Measurements from ENCODE around the gene CDC27.
A peak's percentile ranks its signal among the peaks of the same experiment; 100 is the strongest.

CDC27 gene

DNA sequence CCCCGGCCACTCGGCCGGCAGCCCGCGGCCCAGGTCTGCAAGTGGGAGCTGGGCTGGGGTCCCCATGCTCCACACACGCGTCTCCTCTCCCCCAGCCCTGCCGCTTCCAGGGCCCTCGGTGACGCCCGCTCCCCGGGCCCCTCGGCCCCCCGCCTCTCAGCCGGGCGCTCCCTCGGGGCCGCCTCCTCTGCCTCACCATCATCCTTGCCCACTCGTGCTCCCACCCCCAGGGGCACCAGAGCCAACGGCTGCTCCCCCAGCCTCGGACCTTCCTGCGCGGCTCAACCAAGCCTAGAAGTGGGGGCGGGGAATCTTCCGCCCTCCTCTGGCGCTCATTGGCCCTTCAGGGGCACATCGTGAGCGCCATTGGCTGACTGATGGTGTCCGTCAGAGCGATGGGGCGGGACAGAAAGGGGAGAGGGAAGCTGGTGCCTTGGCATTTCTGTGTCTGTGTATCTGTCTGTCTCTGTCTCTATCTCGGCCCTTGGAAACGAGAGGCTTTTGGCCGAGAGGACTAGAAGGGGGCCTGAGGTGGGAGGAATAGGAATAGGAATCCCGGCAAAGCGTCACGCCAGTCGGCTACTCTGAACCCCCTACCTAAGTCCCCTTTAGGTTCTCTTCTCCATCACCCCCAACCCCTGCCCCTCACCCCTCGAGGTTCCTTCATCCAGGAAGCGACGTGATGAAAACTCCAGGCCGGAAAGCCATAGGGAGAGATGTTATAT is 88.9 kb downstream of the CDC27 start:
- DNase-seq: peak; percentile 92
- H3K79me1 ChIP-seq (replicated peaks; ENCODE audit: low read length, poor library complexity, severe bottlenecking): peaks cover 5% of the 10 kb centered on the region
- peak overlapping the region; percentile 93 for H4K8ac ChIP-seq (ENCODE audit: low read length)
- H3K4me1 ChIP-seq (ENCODE audit: control insufficient read depth, insufficient read depth, low read depth, low read length): peaks cover 4% of the 10 kb centered on the region
- peak overlapping the region; percentile 29 for H2BK15ac ChIP-seq (ENCODE audit: low read depth, poor library complexity, severe bottlenecking)
- no peaks in the 10 kb centered on the region for H3K9me3 ChIP-seq (ENCODE audit: control insufficient read depth, low read length)
- peak overlapping the region; percentile 84 to 94 for H3K18ac ChIP-seq (ENCODE audit: low read depth in 1 of 2, low read length in 2 of 2)
- H3K27ac ChIP-seq (ENCODE audit: low read length, poor library complexity, severe bottlenecking): peak overlapping the region; percentile 36
- no peaks in the 10 kb centered on the region for H3K27me3 ChIP-seq (ENCODE audit: control insufficient read depth in 1 of 2, insufficient read depth in 1 of 2, low read length in 2 of 2)
- H3K36me3 ChIP-seq (ENCODE audit: control insufficient read depth in 1 of 2, insufficient read depth in 2 of 2, low read depth in 1 of 2, low read length in 2 of 2): peaks cover 0 to 3% of the 10 kb centered on the region in 2 experiments
- peak overlapping the region; percentile 89 for H3K4me2 ChIP-seq (ENCODE audit: low read length, poor library complexity, severe bottlenecking)
- H3K9ac ChIP-seq (ENCODE audit: low read length): peak overlapping the region; percentile 90
- peak overlapping the region; percentile 43 for H4K91ac ChIP-seq (ENCODE audit: low read length)
- H3K23ac ChIP-seq (ENCODE audit: low read length in 2 of 2): no peak overlapping the region
- no peak overlapping the region for H2BK5ac ChIP-seq (ENCODE audit: low read depth, low read length, poor library complexity, severe bottlenecking)
- peak overlapping the region; percentile 77 for H2BK120ac ChIP-seq (ENCODE audit: low read depth, low read length)
- H2AFZ ChIP-seq (ENCODE audit: low read depth, low read length): peak overlapping the region; percentile 95
- WGBS: 1% methylated on average over 30 of the region's 42 CpGs
- H3K14ac ChIP-seq (ENCODE audit: low read length in 2 of 2): peak overlapping the region in 1 of 2 experiments; percentile 91
- peak overlapping the region in 1 of 2 experiments; percentile 93 for H3K4ac ChIP-seq (ENCODE audit: low read depth in 1 of 2, low read length in 2 of 2)
- no peak overlapping the region for H2BK12ac ChIP-seq (ENCODE audit: low read length in 2 of 2)
- no peak overlapping the region for H2AK5ac ChIP-seq (ENCODE audit: low read length, severe bottlenecking)
- peak overlapping the region; percentile 86 to 94 for H3K4me3 ChIP-seq (ENCODE audit: insufficient read depth in 1 of 2, low read depth in 1 of 2, low read length in 2 of 2)

GRCh38 chr17:47099451-47099986 is 89.6 kb downstream of the CDC27 start:
- Histone ChIP-seq H3K4me2 (ENCODE audit: low read length, poor library complexity, severe bottlenecking) (peak overlapping the region; percentile 89), H3K23ac (ENCODE audit: low read length in 2 of 2) (no peak overlapping the region), H2BK12ac (ENCODE audit: low read length in 2 of 2) (peak overlapping the region in 1 of 2 experiments; percentile 25), H2AK5ac (ENCODE audit: low read length, severe bottlenecking) (no peak overlapping the region), H3K14ac (ENCODE audit: low read length in 2 of 2) (peak overlapping the region in 1 of 2 experiments; percentile 91), H3K27me3 (ENCODE audit: control insufficient read depth in 1 of 2, insufficient read depth in 1 of 2, low read length in 2 of 2) (no peaks in the 10 kb centered on the region), H3K4me1 (ENCODE audit: control insufficient read depth, insufficient read depth, low read depth, low read length) (peaks cover 4% of the 10 kb centered on the region), H3K79me1 (replicated peaks; ENCODE audit: low read length, poor library complexity, severe bottlenecking) (peaks cover 5% of the 10 kb centered on the region), H2BK120ac (ENCODE audit: low read depth, low read length) (peak overlapping the region; percentile 77), H3K9me3 (ENCODE audit: control insufficient read depth, low read length) (no peaks in the 10 kb centered on the region), H4K8ac (ENCODE audit: low read length) (peak overlapping the region; percentile 93), H3K18ac (ENCODE audit: low read depth in 1 of 2, low read length in 2 of 2) (peak overlapping the region; percentile 84 to 94), H2BK5ac (ENCODE audit: low read depth, low read length, poor library complexity, severe bottlenecking) (no peak overlapping the region), H3K27ac (ENCODE audit: low read length, poor library complexity, severe bottlenecking) (no peak overlapping the region), H2BK15ac (ENCODE audit: low read depth, poor library complexity, severe bottlenecking) (no peak overlapping the region), H2AFZ (ENCODE audit: low read depth, low read length) (peak overlapping the region; percentile 95), H4K91ac (ENCODE audit: low read length) (peak overlapping the region; percentile 43), H3K36me3 (ENCODE audit: control insufficient read depth in 1 of 2, insufficient read depth in 2 of 2, low read depth in 1 of 2, low read length in 2 of 2) (peaks cover 0 to 3% of the 10 kb centered on the region in 2 experiments), H3K4ac (ENCODE audit: low read depth in 1 of 2, low read length in 2 of 2) (peak overlapping the region in 1 of 2 experiments; percentile 93), H3K4me3 (ENCODE audit: insufficient read depth in 1 of 2, low read depth in 1 of 2, low read length in 2 of 2) (peak overlapping the region; percentile 86 to 94), H3K9ac (ENCODE audit: low read length) (peak overlapping the region; percentile 90)
- DNase-seq: no peak
- 9% methylated on average over 17 of the region's 22 CpGs for WGBS

- WGBS: 100% methylated on average over 1 of the region's 3 CpGs
These were observed 92.8 kb downstream of the CDC27 start for GRCh38 chr17:47096343-47096742.

GRCh38 chr17:47095268-47095667 is 93.8 kb downstream of the CDC27 start:
- no peak overlapping the region for H2BK120ac ChIP-seq (ENCODE audit: low read depth, low read length)
- H4K91ac ChIP-seq (ENCODE audit: low read length): no peak overlapping the region
- no peaks in the 10 kb centered on the region for H3K27me3 ChIP-seq (ENCODE audit: control insufficient read depth in 1 of 2, insufficient read depth in 1 of 2, low read length in 2 of 2)
- H3K4me1 ChIP-seq (ENCODE audit: control insufficient read depth, insufficient read depth, low read depth, low read length): peaks cover 4% of the 10 kb centered on the region
- H3K27ac ChIP-seq (ENCODE audit: low read length, poor library complexity, severe bottlenecking): no peak overlapping the region
- H3K14ac ChIP-seq (ENCODE audit: low read length in 2 of 2): no peak overlapping the region
- no peak overlapping the region for H3K9ac ChIP-seq (ENCODE audit: low read length)
- no peak for DNase-seq
- H3K36me3 ChIP-seq (ENCODE audit: control insufficient read depth in 1 of 2, insufficient read depth in 2 of 2, low read depth in 1 of 2, low read length in 2 of 2): peaks cover 6 to 11% of the 10 kb centered on the region in 2 experiments
- no peak overlapping the region for H3K4ac ChIP-seq (ENCODE audit: low read depth in 1 of 2, low read length in 2 of 2)
- no peak overlapping the region for H2BK15ac ChIP-seq (ENCODE audit: low read depth, poor library complexity, severe bottlenecking)
- no peak overlapping the region for H3K4me3 ChIP-seq (ENCODE audit: insufficient read depth in 1 of 2, low read depth in 1 of 2, low read length in 2 of 2)
- H3K9me3 ChIP-seq (ENCODE audit: control insufficient read depth, low read length): peaks cover 8% of the 10 kb centered on the region
- 91% methylated on average over 1 of the region's 4 CpGs for WGBS
- H4K8ac ChIP-seq (ENCODE audit: low read length): no peak overlapping the region
- H3K79me1 ChIP-seq (replicated peaks; ENCODE audit: low read length, poor library complexity, severe bottlenecking): peaks cover 16% of the 10 kb centered on the region
- H3K18ac ChIP-seq (ENCODE audit: low read depth in 1 of 2, low read length in 2 of 2): no peak overlapping the region
- no peak overlapping the region for H2BK5ac ChIP-seq (ENCODE audit: low read depth, low read length, poor library complexity, severe bottlenecking)
- no peak overlapping the region for H3K4me2 ChIP-seq (ENCODE audit: low read length, poor library complexity, severe bottlenecking)
- H3K23ac ChIP-seq (ENCODE audit: low read length in 2 of 2): no peak overlapping the region
- no peak overlapping the region for H2BK12ac ChIP-seq (ENCODE audit: low read length in 2 of 2)
- no peak overlapping the region for H2AFZ ChIP-seq (ENCODE audit: low read depth, low read length)
- no peak overlapping the region for H2AK5ac ChIP-seq (ENCODE audit: low read length, severe bottlenecking)

More at GRCh38 chr17:47096343-47096742, 92.8 kb downstream of the CDC27 start:
- H3K4ac ChIP-seq (ENCODE audit: low read depth in 1 of 2, low read length in 2 of 2): no peak overlapping the region
- no peaks in the 10 kb centered on the region for H3K27me3 ChIP-seq (ENCODE audit: control insufficient read depth in 1 of 2, insufficient read depth in 1 of 2, low read length in 2 of 2)
- H3K9me3 ChIP-seq (ENCODE audit: control insufficient read depth, low read length): peaks cover 8% of the 10 kb centered on the region
- H2BK120ac ChIP-seq (ENCODE audit: low read depth, low read length): no peak overlapping the region
- H3K4me3 ChIP-seq (ENCODE audit: insufficient read depth in 1 of 2, low read depth in 1 of 2, low read length in 2 of 2): no peak overlapping the region
- peaks cover 13% of the 10 kb centered on the region for H3K79me1 ChIP-seq (replicated peaks; ENCODE audit: low read length, poor library complexity, severe bottlenecking)
- peaks cover 4% of the 10 kb centered on the region for H3K4me1 ChIP-seq (ENCODE audit: control insufficient read depth, insufficient read depth, low read depth, low read length)
- no peak for DNase-seq
- H4K91ac ChIP-seq (ENCODE audit: low read length): no peak overlapping the region
- no peak overlapping the region for H2BK5ac ChIP-seq (ENCODE audit: low read depth, low read length, poor library complexity, severe bottlenecking)
- peaks cover 6 to 11% of the 10 kb centered on the region in 2 experiments for H3K36me3 ChIP-seq (ENCODE audit: control insufficient read depth in 1 of 2, insufficient read depth in 2 of 2, low read depth in 1 of 2, low read length in 2 of 2)
- H3K27ac ChIP-seq (ENCODE audit: low read length, poor library complexity, severe bottlenecking): no peak overlapping the region
- no peak overlapping the region for H4K8ac ChIP-seq (ENCODE audit: low read length)
- no peak overlapping the region for H2BK15ac ChIP-seq (ENCODE audit: low read depth, poor library complexity, severe bottlenecking)
- no peak overlapping the region for H2AFZ ChIP-seq (ENCODE audit: low read depth, low read length)
- no peak overlapping the region for H3K18ac ChIP-seq (ENCODE audit: low read depth in 1 of 2, low read length in 2 of 2)
- no peak overlapping the region for H2BK12ac ChIP-seq (ENCODE audit: low read length in 2 of 2)
- no peak overlapping the region for H3K23ac ChIP-seq (ENCODE audit: low read length in 2 of 2)
- H3K14ac ChIP-seq (ENCODE audit: low read length in 2 of 2): no peak overlapping the region
- no peak overlapping the region for H2AK5ac ChIP-seq (ENCODE audit: low read length, severe bottlenecking)
- H3K4me2 ChIP-seq (ENCODE audit: low read length, poor library complexity, severe bottlenecking): no peak overlapping the region
- H3K9ac ChIP-seq (ENCODE audit: low read length): no peak overlapping the region
